Sigmoid colon (tissue), 4 donors: ENCODE results near the gene RILPL2.
"Not testable (repeated sequence)": the region's sequence is repeated elsewhere in the genome, so short reads cannot be mapped to it uniquely, and the experiment has no call there.

ENCODE experiments used
- EP300 ChIP-seq, 4 donors: sonication (generic); formaldehyde crosslinking; IDR thresholded peaks; one replicate each; pipeline ENCODE4 v1.6.1; 2017; ENCODE audit warnings: antibody characterized with exemption in 4 of 4
- POLR2AphosphoS5 ChIP-seq, 4 donors: sonication (generic); formaldehyde crosslinking; IDR thresholded peaks; one replicate each; pipeline ENCODE4 v1.6.1; 2017; ENCODE audit warnings: antibody characterized with exemption in 4 of 4
- TF ChIP-seq, protein P1 (sequence below), 4 experiments: fragments of 450-650 bp in 3 of 4; fragments of 200-600 bp in 1 of 4; IDR thresholded peaks; one replicate each; pipeline ENCODE4 v1.5.1; 2016 to 2019; ENCODE audit warnings: antibody characterized with exemption in 4 of 4, mild to moderate bottlenecking in 3 of 4, moderate library complexity in 2 of 4

DNA sequence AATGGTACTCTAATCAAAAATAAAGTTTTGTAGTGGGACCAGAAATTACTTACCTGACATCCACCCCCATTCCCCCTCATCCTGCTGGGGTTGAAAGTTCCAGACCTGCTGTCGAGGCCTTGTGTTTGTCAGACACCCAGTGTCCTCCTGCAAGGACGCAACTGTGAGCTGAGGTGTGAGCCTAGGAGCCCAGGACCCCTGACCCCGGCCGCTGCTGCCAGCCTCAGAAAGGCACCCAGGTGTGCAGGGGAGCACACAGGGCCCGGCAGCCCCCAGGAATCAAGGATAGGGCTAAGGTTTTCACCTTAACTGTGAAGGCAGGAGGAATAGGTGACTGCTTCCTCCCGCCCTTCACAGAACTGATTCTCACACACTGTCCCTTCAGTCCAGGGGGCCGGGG is 27.9 kb downstream of the RILPL2 start:
- TF ChIP-seq, protein P1, sequence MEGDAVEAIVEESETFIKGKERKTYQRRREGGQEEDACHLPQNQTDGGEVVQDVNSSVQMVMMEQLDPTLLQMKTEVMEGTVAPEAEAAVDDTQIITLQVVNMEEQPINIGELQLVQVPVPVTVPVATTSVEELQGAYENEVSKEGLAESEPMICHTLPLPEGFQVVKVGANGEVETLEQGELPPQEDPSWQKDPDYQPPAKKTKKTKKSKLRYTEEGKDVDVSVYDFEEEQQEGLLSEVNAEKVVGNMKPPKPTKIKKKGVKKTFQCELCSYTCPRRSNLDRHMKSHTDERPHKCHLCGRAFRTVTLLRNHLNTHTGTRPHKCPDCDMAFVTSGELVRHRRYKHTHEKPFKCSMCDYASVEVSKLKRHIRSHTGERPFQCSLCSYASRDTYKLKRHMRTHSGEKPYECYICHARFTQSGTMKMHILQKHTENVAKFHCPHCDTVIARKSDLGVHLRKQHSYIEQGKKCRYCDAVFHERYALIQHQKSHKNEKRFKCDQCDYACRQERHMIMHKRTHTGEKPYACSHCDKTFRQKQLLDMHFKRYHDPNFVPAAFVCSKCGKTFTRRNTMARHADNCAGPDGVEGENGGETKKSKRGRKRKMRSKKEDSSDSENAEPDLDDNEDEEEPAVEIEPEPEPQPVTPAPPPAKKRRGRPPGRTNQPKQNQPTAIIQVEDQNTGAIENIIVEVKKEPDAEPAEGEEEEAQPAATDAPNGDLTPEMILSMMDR (IDR thresholded peaks at IDR 0.05) = not testable (repeated sequence)
- not testable (repeated sequence) for TF ChIP-seq POLR2AphosphoS5, EP300 (IDR thresholded peaks at IDR 0.05)
